HG03558 (cell line): Measurements from ENCODE around the gene IMMP2L.
"Not testable (repeated sequence)": the region's sequence is repeated elsewhere in the genome, so short reads cannot be mapped to it uniquely, and the experiment has no call there.

ENCODE experiments used
- ATAC-seq: cut with Tn5 transposase; IDR thresholded peaks from one replicate; pipeline ENCODE4 v1.9.1; 2021; ENCODE audit warnings: moderate number of reproducible peaks; ENCODE audit not compliant: unreplicated experiment; ENCODE audit errors: extremely low read depth

IMMP2L gene

DNA sequence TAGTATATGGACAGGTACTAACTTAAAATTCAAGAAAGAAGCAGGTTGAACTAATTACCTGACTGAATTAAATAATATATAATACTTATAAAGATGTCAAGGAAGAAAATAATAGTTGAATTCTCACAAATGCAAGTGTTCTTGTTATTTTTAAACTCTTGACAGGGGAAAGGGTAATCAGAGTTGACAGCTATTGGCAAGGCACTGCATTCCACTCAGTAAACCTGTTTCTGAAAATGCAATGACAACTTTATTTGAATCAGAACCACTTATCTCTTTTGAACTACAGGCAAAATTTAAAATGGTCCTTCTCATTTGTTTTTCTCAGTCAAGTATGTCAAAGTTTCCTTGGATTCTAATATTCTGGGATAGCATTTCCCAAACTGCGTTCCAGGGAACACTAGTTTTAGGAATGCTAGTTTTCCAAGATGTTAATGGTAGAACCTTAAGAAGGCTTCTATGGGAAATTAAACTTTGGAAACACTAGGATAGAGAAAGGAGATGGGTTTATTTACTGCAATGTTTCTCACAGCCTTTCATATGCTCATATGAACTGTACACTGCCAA is 575.1 kb downstream of the IMMP2L start:
- no peak for ATAC-seq

DNA sequence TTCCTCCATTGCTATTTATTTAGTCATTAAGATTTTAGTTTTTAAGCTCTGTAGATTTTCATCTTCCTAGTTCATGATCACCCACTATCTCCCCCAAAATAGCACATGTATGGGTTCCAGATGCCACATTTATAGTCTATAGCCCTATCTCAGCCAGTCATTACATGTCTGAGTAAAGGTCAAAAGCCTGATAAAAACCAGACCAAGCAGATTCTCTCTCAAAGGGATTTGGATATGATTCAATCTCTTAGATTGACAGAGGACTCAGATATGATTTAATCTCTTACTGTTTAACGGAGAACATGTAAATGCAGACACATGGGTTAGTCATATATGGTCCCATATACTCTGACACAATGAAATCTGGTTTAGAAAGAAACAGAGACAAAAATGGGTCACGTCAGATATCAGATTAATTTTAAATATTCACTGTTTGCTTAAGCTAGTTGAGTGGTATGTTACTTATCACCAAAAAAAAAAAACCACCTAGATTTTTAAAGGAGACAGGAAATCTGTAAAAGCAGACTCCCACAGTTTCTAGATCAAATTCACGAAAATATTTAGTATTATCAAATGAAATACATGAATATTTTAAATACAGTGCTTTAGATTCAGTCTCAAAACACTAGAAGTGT is 578.4 kb downstream of the IMMP2L start:
- ATAC-seq, result no peak

GRCh38 chr7:110977127-110977737 is 585.1 kb downstream of the IMMP2L start:
- ATAC-seq, result no peak

- no peak for ATAC-seq
These were observed 586.8 kb downstream of the IMMP2L start for GRCh38 chr7:110975486-110975885.

- no peak for ATAC-seq
These were observed 587.9 kb downstream of the IMMP2L start for GRCh38 chr7:110974441-110974840.

DNA sequence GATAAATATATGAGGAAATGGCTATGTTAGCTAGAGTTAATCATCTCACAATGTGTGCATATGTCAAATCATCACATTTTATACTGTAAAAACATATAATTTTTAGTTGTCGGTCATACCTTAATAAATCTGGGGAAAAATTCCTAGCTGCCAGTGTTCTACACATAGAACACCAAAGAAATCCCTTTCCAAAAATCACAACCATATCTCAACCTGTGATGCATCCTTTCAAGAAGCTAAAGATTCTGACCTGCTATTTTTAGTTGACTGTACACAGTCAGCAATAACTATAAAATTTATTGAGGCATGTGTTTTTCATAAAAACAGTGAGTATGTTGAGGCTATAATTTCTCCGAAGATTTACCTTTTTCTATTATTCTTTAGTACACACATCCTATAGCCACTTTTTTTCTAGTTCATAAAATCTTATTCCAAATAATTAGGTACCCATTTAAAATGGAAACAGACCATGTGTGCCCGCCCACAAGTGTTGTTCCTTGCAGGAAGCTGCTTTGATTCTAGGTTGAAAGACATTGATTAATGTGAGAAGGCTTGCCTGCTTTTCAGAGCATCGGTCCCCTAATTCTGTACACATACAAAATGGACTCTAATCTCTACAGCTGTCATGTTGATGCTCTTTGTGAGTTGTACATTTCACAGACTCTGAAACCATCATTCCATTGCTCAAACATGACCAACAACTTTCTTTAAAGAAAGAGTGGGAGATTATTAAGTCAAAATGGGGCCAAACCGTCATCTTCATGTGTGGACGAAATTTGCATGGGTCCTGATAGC is 588.9 kb downstream of the IMMP2L start:
- ATAC-seq, result no peak

DNA sequence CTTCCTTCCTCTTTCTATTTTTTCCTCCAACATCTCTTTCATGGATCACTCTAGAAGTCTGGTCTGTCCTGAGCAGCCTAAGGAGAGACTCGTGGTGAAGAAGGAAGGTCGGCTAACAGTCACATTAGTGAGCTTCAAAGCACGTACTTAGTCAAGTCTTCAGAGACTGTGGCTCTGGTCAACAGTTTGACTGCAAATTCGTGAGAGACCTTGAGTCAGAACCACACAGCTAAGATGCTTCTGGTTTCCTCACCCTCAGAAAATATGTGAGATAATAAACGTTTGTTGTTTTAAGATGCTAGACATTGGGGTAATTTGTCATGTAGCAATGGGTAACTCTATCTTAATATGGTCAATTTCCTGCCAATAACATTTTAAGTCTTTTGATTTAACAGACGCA is 597.5 kb downstream of the IMMP2L start:
- no peak for ATAC-seq

- no peak for ATAC-seq
These were observed 599.5 kb downstream of the IMMP2L start for GRCh38 chr7:110962826-110963225.

GRCh38 chr7:110962374-110962773 is 599.9 kb downstream of the IMMP2L start:
- ATAC-seq, result no peak

DNA sequence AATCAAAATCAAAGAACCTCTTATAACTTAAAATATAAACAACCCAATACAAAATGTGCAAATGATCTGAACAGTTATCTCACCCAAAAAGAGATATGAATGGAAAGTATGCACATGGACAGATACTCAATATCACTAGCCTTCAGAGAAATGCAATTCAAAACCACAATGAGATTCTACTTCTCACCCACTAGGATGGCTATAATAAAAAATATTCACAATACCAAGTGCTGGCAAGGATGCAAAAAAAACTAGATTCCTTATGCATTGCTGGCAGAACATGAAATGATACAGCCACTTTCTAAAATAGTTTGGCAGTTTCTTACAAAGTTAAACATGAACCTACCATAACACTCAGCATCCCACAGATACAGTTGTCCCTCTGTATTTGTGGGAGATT is 601.5 kb downstream of the IMMP2L start:
- no peak for ATAC-seq

DNA sequence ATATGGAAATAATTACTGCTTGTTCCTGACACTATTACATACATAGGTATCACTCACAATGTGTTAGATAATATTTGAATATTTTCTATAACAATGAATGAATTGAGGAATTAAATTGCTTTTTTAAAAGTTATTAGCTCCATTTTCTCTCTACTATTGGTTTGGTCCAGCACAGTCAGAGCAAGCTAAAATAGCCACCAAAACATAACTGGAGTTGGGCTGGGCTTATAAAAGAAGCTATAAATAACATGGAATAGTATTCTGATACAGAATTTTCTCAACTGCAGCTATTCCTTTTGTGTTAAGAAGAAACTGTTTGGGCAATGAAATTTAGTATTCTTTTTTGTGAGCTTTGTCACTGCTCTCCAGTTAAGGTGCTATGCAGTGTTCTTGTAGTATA is 614.0 kb downstream of the IMMP2L start:
- no peak for ATAC-seq

DNA sequence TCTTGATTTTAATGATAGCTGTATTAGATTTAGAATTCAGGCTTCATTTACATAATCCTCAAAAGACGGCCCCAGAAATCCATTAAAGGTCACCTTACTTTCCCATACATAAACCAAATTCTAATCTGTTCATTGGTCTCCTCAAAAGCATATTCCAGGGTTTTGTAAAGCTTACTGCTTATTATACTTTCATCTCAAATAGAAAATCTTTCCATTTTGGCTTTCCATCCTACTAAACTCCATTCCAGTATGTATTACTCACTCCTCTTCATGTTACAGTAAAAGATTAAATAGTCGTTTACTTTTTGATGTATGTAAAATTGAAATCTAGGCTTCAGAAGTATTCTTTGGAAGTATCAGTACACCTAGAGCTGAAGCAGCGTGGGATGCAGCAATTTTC is 614.9 kb downstream of the IMMP2L start:
- no peak for ATAC-seq

- ATAC-seq, result no peak
These were observed 617.2 kb downstream of the IMMP2L start for GRCh38 chr7:110944966-110945644.

- no peak for ATAC-seq
These were observed 617.8 kb downstream of the IMMP2L start for GRCh38 chr7:110944448-110944847.

GRCh38 chr7:110943701-110944345 is 618.5 kb downstream of the IMMP2L start:
- no peak for ATAC-seq

GRCh38 chr7:110941385-110941784 is 620.9 kb downstream of the IMMP2L start:
- no peak for ATAC-seq

DNA sequence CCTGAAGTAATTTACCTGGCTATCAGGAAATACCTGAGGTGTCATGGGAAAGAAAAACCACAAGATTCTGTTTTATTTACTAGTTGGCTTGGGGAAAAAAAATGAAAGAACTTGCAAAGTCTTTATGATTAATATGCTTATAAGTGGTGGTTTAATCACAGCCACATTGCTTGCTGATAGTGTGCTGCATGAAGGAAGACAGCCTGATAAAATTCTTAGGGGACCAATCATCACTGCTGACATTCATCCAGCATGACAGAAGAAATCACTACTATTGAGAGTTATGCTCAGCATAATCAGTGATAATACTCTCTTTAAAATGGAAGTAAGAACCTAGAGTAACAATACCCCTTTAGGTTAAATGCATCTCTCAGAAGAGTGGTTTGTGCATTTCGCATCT is 621.5 kb downstream of the IMMP2L start:
- ATAC-seq, result no peak

GRCh38 chr7:110938165-110938564 is 624.1 kb downstream of the IMMP2L start:
- ATAC-seq, result no peak

GRCh38 chr7:110936665-110937064 is 625.6 kb downstream of the IMMP2L start:
- not testable (repeated sequence) for ATAC-seq
